Measurements from ENCODE around the gene LEKR1.
A peak's percentile ranks its signal among the peaks of the same experiment; 100 is the strongest.
"Not testable (repeated sequence)": the region's sequence is repeated elsewhere in the genome, so short reads cannot be mapped to it uniquely, and the experiment has no call there.

Gene LEKR1

DNA sequence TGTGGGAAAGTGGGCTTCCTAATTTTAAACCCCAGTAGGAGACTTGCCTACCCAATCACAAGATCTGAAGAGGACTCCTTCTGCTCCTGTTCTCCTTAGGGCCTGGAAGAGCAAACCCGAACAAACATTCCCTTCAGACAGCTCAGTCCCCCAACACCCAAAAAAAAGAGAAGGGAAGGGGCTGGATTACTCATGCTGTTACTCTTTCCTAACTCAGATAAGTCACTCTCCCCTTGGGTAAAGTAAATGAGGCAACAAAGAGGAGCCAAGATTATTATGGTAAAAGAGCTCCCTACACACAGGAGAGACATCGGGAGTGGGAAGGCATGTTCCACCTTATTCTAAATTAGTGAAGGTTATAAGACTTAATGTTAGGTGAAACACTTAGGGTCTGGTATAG, 18.1 kb upstream of the LEKR1 start:
- DNase-seq (ENCODE audit: low spot score) = no peak

GRCh38 chr3:156811089-156811862, 14.9 kb upstream of the LEKR1 start:
- no peak for DNase-seq (ENCODE audit: low spot score)

DNA sequence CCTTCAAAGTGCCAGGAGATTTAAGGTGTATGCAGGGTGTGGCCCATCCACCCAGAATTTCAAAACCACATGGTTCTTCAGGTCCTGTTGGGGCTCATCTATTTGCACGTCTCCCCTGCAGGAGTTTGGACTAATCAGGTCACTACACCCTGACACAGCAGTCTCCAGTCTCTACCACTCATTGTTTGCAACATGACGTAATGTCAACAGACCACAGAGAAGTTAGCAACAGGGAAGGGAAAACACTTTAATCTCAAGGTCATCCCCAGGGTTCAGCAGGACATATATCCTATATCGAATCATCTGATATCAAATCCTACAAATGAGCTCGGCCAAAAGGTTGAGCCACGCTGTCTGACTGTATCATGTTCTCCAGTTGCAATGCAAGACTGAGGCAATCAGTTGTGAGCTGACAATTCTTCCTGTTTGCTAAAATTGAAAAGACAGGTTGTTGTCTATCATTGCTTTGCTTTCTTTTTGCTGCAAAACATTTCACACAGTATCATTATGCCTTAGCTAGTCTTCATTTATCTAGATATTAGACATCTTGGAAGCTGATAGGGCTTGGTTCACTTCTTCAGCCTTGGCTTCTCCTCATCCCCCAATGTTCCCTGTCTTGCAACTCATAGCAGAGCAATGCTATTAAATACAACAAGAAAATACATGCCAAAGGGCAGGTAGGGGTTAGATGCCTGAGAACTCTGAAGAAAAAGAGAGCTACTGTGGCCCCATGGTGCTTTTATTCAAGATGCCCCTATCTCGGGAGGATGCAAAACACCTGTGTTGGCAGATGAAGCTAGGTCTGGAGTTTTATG, 13.4 kb upstream of the LEKR1 start:
- DNase-seq (ENCODE audit: low spot score) = peak; percentile 52

GRCh38 chr3:156814295-156814694, 11.9 kb upstream of the LEKR1 start:
- DNase-seq (ENCODE audit: low spot score) = no peak

DNA sequence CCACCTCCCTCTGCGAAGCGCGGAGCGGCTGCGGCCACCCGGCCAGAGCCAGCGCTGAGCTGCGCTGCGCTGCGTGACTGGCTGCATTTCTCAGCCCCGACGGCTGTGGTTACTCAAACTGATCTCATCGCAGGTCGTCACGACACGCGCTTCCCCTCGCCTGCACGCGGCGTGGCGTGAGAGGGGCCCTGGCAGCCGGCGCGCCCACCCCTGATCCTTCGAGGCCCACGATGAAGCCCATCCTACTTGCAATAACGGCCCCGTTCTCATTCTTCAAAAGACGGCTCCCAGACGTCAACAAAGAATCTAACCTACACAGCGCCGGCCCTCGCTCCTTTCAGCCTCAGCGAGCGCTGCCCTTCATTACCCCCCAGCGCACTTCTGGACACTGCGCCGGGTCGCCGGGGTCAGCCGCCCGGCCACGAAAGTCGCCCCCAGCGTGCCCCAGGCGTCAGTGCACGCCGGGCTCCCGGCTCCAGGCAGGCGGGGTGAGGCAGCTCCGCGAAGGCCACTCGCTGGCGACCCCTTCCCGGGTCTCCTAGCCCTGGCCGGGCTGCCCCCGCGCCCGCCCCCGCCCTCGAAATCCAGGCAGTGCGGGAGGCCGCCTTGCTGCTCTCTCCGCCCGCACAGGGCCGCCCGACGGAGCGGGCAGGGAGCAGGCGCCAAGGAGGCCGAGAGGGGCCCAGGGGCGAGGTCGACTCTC, 9.9 kb upstream of the LEKR1 start:
- DNase-seq (ENCODE audit: low spot score) = peak; percentile 42

DNA sequence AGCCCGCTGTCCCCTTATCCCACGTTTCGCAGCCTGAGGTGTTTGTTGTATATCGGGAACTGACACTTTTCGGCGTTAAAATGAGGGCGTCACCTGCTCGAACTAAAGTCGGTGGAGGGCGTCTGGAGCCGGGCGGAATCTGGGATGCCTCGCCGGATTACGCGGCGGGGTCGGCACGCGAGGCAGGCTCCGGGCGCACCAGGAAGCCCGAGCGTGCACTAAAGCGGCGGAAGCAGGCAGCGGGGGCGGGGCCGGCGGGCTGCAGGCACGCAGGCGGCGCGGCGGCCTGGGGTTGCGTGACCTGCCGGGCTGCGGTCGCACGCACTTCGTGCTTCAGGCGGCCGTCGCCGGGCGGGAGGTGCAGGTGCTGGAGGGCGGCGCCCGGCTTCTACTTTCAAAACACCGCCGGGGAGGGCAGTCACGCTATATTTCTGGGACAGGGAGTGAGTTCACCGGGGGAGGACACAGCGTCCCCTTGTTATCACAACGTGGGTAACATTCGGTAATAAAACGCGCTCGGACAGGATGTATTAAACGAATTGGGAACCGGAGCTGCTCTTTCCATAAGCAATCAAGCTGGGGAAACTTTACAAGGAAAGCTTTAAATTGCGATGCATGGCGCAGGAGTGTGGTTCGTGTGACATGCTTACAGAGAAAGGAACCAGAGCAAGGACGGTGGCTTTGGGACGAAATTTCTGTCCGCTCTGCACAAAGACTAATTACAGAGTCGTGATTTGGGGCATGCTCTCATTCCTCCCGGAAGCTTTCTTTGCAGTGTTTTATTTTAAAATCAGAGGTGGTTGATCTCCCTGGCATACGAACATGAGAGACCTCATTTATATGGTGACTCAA, 9.1 kb upstream of the LEKR1 start:
- peak; percentile 91 for DNase-seq (ENCODE audit: low spot score)

DNA sequence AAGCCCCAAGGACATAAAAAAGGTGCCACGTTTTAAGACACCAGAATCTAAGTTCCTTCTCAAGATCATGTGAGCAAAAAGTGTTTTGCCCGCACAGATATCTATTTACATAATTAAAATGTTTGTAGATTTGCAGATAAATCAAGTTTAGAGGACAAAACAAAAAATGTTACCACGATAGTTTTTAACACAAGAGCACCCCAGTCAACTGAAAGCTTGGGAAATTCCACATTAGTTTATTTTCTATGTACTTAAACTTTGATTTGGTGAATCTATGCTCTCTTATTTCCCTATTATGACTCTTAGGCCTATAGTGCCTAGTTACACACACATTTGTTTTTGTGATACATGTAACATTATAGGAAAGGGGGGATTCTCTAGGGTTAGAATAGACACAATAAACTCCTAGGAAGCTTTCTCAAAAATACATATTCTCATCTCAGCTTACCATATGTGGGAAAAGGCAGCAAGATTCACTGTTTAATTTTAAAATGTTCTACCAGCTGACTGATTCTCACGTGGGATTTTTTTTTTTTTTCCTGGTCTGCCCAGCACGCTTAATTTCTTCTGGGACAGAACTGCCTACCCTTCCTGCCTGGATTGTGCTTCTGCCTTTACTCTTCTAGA, 8.4 kb upstream of the LEKR1 start:
- DNase-seq (ENCODE audit: low spot score) = no peak

DNA sequence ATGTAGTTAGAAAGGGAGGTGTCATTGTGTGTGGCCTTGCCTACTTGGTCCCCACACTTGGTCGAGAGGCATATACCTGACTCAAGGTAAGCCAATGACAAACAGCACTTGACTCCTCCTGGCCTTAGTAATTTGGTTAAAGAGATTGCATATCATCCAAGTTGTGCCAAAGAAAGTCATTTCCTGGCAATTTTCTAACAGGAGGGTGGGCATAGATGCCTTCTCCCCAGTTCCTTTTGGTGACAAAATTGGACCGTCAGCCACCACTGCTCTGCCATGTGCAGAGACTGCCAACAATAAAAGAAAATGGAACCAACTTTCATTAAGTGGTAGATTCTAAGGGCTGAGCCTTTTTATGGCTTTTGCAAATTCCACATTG, 7.9 kb upstream of the LEKR1 start:
- DNase-seq (ENCODE audit: low spot score) = no peak

DNA sequence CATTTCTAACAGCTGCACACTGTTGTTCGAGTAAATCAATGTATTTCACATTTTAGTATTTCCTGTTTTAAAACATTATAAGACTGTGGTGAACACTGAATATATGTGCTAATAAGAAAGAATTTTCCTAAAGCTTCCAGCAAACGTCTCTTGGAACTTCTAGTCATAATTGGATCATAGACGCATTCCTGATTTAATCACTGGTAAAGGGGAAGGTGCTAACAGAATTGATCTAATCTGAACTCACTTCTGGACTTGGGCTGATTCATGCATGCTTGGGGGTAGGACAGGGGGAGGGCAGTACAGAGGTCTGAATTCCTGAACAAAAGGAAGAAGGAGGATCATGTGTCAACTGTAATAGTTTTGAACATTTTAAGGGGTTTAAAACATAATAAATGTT, 7.3 kb upstream of the LEKR1 start:
- no peak for DNase-seq (ENCODE audit: low spot score)

DNA sequence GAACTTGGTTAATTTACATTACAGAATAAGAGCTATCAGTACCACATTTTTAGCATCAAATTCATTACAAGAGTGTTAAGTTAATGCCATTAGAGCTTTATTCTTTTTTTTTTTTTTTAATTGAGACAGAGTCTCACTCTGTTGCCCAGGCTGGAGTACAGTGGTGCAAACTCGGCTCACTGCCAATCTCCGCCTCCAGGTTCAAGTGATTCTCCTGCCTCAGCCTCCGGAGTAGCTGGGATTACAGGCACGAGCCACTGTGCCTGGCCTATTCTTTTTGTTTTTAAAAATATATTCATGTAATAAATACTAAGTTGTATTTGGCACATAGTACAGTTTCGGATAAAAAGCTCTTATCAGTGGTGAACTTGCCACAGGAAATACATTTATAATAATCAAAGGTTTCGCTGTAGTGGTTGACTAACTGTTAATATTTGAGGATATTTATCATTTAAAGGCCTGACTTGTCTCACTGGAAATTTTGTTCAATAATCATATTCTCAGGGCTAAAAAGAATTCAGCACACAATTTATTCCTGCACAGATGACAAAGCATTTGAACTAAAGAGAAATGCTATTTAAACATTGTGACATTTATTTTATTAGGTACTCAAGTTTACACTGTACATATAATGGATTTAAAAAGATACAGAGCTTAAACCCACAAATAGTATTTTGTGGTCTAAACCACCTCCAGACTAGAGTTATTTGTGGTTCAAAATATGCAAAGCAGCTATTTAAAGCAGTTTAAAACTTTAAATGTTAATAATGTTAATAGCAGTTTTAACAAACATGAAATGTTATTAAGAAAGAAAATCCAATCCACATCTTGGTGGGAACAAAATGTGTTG, 6.1 kb upstream of the LEKR1 start:
- DNase-seq (ENCODE audit: low spot score) = no peak

GRCh38 chr3:156820692-156821080, 5.5 kb upstream of the LEKR1 start:
- DNase-seq (ENCODE audit: low spot score) = no peak

GRCh38 chr3:156822626-156823260, 3.4 kb upstream of the LEKR1 start:
- DNase-seq (ENCODE audit: low spot score) = not testable (repeated sequence)

DNA sequence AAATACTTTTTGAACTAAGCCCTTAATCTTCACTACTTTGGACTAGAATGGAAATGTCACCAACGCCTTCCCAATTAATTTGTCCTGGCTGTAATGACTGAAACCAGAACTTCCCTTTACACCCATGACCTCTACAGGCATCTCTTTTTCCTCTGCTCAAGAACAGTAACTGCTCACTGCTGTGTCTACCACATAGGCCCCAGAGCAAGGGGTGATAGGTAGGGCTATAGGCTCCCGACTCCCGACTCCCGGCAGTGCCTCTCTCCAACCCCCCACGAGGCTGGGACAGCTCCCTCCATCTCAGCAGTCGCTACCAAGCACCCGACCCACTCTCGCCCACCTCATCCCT, 384 bp upstream of the LEKR1 start:
- DNase-seq (ENCODE audit: low spot score) = no peak

GRCh38 chr3:156826896-156827882, 1.0 kb downstream of the LEKR1 start:
- DNase-seq (ENCODE audit: low spot score) = peak; percentile 39

DNA sequence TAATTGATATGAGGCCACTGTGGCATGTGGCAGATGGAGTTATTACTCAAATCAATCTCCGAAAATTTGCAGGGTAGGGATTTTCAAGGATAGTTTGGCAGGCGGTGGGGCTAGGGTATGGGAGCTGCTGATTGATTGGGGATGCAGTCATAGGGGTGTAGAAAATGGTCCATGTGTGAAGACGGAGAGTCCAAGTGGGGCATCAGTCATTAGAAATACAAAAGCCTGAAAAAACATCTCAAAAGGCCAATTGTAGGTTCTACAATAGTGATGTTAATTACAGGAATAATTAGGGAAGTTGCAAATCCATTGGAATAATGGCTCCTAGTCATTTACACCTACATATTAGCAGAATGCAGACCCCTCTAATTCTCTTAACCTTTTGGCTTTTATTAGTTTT, 4.9 kb downstream of the LEKR1 start:
- no peak for DNase-seq (ENCODE audit: low spot score)

DNA sequence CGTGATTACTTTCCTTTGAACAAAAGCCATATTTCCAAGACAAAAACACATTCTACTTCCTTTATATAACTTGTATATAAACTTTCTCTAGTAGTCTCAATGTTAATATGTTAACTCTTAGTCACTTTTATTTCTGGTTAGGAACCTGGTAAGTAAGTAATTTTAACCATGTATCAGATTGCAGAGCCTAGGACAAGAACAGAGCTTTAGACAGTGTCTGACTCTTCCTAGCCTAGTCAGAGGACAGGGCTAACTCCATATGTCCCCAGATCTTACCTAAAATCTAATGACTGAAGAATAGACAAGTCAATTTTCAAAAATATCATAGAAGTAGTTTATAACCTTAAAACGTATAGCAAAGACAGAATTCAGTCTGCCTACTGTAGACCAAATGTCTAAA, 8.3 kb downstream of the LEKR1 start:
- no peak for DNase-seq (ENCODE audit: low spot score)

DNA sequence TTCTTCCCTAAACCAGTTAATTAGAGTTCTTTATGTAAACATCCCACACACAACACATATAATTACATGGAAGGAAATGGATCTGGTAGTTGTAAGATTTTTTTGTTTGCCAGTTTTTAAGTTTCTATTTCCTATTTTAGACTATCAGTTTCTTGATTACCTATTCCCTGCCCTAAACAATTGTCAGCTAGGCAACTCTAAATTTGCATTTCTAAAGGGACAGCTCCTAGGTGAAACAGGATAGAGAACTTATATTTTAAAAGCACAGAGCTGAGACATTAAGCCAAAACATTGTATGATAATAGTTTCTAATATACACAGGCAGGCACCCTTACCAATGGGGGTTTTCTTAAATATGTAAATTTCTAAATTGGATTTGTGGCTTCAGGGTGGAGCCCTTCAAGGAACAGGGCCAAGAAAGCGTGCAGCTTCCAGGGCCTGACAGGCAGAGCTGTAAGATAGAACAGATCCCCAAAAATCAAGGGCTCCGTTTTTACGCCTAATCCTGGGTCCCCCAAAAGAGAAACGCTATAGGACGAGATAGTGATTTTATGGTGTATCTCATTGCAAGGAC, 8.9 kb downstream of the LEKR1 start:
- no peak for DNase-seq (ENCODE audit: low spot score)

- no peak for DNase-seq (ENCODE audit: low spot score)
Observed at GRCh38 chr3:156836701-156837100, 10.5 kb downstream of the LEKR1 start.

DNA sequence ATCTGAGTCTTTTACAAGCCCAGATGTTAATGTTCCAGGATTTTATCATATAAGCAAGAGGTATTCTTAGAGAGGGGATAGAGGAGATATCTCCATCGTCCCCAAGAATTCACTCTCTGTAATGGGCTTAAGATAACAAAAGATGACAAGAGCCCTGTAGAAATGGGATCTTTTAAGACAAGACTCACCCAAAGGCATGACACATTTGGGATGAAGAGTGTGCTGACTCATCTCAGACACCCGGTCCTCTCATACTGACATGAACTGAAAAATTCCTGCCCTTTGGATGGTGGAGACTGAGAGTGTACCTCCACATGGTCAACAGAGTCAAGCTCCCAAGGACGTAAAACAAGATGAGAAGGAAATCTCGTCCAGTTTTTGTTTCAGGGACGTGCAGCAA, 11.0 kb downstream of the LEKR1 start:
- DNase-seq (ENCODE audit: low spot score) = no peak

Measured in activated CD4-positive, alpha-beta T cell treated with anti-CD3 and anti-CD28 coated beads, Interleukin-2, Interleukin-4, amounts not matched to agents 100 ng/mL and 50 ng/mL, durations not matched to agents 16 hours and 8 hours (primary cell).